ENCODE results near the gene SLC16A12.

The SLC16A12 gene

DNA sequence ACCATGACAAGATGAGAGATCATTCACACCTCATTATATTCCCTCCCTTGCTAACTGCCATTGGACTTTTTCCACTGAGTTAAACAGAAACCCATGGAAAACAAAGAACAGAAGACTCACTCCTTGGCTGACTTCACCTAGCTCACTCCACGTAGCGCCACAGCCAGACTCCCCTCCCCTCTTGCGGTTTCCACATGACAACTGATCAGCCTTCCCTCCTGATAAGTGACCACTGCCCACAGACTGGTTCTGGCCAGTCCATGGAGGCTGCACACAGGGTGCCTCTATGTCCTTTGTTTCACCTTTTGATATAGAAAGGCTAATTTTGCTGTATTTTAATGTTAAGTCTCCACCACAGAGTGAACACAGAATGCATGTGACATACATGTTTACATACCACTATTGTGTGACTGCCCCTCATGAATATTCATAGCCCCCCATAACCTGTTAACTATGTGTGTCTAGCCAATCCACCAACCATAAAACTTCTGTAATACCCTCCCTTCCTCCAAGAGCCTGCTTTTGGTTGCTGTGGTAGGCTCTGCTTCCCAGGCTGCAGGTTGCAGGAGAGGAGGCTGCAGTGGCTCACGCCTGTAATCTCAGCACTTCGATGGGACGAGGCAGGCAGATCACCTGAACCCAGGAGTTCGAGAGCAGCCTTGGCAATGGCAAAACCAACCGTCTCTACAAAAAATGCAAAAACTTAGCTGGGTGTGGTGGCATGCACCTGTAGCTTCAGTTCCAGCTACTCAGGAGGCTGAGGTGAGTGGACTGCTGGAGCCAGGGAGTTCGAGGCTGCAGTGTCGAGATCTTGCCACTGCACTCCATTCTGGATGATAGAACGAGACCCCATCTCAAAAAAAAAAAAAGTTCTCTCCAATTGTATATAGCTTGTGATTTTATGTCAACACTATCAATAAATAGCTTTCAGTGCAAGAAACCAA lies 131.0 kb downstream of the SLC16A12 start:
- no peak for DNase-seq (ENCODE audit: low read depth, low spot score)
- ChIA-PET POLR2A (no interaction called here), CTCF (interaction anchor here (1.2 to 2.9 kb wide), 3 partner anchors 9 to 35 kb away, joined by 3 to 12 read pairs (median 11); partner anchors contain the start of gene IFIT5)
- TF ChIP-seq, protein P1, sequence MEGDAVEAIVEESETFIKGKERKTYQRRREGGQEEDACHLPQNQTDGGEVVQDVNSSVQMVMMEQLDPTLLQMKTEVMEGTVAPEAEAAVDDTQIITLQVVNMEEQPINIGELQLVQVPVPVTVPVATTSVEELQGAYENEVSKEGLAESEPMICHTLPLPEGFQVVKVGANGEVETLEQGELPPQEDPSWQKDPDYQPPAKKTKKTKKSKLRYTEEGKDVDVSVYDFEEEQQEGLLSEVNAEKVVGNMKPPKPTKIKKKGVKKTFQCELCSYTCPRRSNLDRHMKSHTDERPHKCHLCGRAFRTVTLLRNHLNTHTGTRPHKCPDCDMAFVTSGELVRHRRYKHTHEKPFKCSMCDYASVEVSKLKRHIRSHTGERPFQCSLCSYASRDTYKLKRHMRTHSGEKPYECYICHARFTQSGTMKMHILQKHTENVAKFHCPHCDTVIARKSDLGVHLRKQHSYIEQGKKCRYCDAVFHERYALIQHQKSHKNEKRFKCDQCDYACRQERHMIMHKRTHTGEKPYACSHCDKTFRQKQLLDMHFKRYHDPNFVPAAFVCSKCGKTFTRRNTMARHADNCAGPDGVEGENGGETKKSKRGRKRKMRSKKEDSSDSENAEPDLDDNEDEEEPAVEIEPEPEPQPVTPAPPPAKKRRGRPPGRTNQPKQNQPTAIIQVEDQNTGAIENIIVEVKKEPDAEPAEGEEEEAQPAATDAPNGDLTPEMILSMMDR (IDR thresholded peaks at IDR 0.05; ENCODE audit: insufficient read depth, low read length, missing control alignments) = no peak
- H3K4me3 ChIP-seq (ENCODE audit: low read depth, low read length) = no peak overlapping the region

DNA sequence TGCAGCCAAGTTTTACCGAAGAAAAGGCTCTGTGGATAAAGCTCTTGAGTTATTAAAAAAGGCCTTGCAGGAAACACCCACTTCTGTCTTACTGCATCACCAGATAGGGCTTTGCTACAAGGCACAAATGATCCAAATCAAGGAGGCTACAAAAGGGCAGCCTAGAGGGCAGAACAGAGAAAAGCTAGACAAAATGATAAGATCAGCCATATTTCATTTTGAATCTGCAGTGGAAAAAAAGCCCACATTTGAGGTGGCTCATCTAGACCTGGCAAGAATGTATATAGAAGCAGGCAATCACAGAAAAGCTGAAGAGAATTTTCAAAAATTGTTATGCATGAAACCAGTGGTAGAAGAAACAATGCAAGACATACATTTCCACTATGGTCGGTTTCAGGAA lies 132.4 kb downstream of the SLC16A12 start:
- TF ChIP-seq, protein P1 (IDR thresholded peaks at IDR 0.05; ENCODE audit: insufficient read depth, low read length, missing control alignments) = no peak
- ChIA-PET POLR2A (no interaction called here), CTCF (interaction anchor here (0.9 to 2.9 kb wide), 3 partner anchors 10 to 34 kb away, joined by 4 to 12 read pairs (median 11); partner anchors contain the start of genes IFIT1 and IFIT5)
- DNase-seq (ENCODE audit: low read depth, low spot score) = no peak
- no peak overlapping the region for H3K4me3 ChIP-seq (ENCODE audit: low read depth, low read length)

DNA sequence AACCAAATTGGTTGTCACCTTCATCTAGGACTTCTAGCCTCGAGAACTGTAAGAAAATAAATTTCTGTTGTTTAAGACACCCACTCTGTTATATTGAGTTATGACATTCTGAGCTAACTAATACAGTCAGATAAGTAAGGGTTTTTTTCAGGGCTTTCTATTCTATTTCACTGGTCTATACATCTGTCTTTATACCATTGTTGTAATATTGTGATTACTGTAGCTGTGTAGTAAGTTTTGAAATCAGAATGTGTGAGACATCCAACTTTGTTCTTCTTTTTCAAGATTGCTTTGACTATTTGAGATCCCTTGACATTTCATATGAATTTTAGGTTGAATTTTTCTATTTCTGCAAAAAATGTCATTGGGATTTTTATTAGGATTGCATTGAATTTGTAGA lies 135.4 kb downstream of the SLC16A12 start:
- CTCF ChIA-PET = interaction anchor here (1.5 kb wide), 1 partner anchor 11 kb away, joined by 5 read pairs; no protein-coding TSS in a partner anchor
- TF ChIP-seq, protein P1 (IDR thresholded peaks at IDR 0.05; ENCODE audit: insufficient read depth, low read length, missing control alignments) = no peak

DNA sequence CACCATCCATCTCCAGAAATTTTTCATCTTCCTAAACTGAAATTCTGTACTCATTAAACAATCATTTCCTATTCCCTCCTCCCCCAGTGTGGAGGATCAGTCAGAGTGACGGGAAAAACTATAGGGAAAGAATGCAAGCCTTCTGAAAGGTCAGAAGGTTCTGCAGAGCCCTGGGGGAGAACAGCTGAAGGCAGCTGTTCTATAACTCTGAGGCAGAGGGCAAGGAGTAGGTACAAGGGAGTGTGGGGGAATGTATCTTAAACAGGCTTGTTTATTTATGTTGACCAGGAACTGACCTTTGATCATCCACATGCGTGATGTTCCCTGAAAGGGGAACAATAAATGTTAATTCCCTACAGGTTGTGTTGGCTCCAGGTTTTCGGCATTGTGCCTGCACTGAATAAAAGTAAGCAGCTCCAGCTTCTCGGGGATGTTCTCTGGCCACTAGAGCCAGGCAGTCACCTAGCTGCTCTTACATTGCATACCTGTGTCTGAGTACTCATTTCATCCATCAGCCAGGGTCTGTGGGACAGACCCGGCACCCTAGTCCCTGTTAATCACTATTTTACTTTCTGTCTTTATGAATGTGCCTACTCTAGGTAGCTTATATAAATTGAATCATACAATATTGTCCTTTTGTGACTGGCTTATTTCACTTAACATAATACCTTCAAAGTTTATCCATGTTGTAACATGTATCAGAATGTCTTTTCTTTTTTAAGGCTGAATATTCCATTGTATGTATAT lies 137.2 kb downstream of the SLC16A12 start:
- H3K4me3 ChIP-seq (ENCODE audit: low read depth, low read length) = no peak overlapping the region
- TF ChIP-seq, protein P1 (IDR thresholded peaks at IDR 0.05; ENCODE audit: insufficient read depth, low read length, missing control alignments) = no peak
- ChIA-PET CTCF (interaction anchor here (1.2 kb wide), 1 partner anchor 181 kb away, joined by 3 read pairs; no protein-coding TSS in a partner anchor), POLR2A (no interaction called here)
- no peak for DNase-seq (ENCODE audit: low read depth, low spot score)

More for the DNA sequence above, 135.4 kb downstream of the SLC16A12 start:
- POLR2A ChIA-PET = no interaction called here
- H3K4me3 ChIP-seq (ENCODE audit: low read depth, low read length) = no peak overlapping the region
- no peak for DNase-seq (ENCODE audit: low read depth, low spot score)

DNA sequence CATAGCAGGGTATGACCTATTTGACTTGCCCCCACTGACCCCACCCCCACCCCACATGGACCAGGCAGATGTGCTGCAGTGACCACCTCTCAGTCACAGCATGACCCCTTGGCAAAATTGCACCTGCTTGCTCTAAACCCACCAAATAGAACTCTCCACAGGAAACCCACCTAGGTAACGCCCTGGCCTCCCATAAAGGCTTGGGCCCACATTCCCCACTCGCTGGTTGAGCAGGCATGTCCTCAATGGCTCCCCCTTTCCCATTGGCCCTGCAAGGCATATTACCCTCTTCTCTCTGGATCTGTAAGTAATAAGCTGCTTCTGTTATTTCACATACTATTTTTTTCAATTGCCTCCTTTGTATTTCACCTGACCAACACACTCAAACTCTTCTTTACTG lies 140.3 kb downstream of the SLC16A12 start:
- no peak overlapping the region for H3K4me3 ChIP-seq (ENCODE audit: low read depth, low read length)
- ChIA-PET CTCF (no interaction called here), POLR2A (no interaction called here)
- no peak for DNase-seq (ENCODE audit: low read depth, low spot score)
- TF ChIP-seq, protein P1 (IDR thresholded peaks at IDR 0.05; ENCODE audit: insufficient read depth, low read length, missing control alignments) = no peak

DNA sequence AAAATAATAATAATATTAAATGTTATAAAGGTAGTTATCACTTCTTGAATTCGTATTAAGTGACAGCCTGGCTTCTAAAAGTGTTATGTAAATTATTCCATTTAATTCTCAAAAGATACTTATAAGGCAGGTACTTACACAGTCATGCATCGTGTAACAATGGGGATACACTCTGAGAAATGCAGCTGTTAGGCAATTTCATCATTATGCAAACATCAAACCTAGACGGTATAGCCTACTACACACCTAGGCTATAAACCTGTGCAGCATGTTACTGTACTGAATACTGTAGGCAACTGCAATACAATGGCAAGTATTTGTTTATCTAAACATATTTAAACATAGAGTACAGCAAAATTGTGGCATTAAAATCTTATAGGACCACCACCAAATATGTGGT lies 141.5 kb downstream of the SLC16A12 start:
- CTCF ChIA-PET = interaction anchor here (1.3 to 3.0 kb wide), 4 partner anchors 25 to 180 kb away, joined by 3 to 20 read pairs (median 10); no protein-coding TSS in a partner anchor
- POLR2A ChIA-PET = no interaction called here
- H3K4me3 ChIP-seq (ENCODE audit: low read depth, low read length) = no peak overlapping the region
- DNase-seq (ENCODE audit: low read depth, low spot score) = no peak
- TF ChIP-seq, protein P1 (IDR thresholded peaks at IDR 0.05; ENCODE audit: insufficient read depth, low read length, missing control alignments) = no peak
